H7 (cell line): Measurements from ENCODE around the gene FMN2. TPM values are rescaled to one million over a fixed set of nuclear protein-coding genes. Genes with fewer than 3 reads are reported as not detected.

Source experiments
- DNase-seq: peaks from one replicate; pipeline ENCODE4 v3.0.0; 2012
- H3K27me3 ChIP-seq: 2 replicates; pipeline ENCODE4 v1.6.0; 2011; ENCODE audit warnings: mild to moderate bottlenecking, low read length; ENCODE audit not compliant: control insufficient read depth, insufficient read depth
- H3K36me3 ChIP-seq: replicated peaks from 2 replicates; pipeline ENCODE4 v1.5.1; 2011; ENCODE audit warnings: low read length; ENCODE audit not compliant: control insufficient read depth, insufficient read depth
- H3K4me3 ChIP-seq: 2 replicates; pipeline ENCODE4 v1.5.1; 2011; ENCODE audit warnings: low read depth, mild to moderate bottlenecking, control low read depth, low read length, moderate library complexity; ENCODE audit not compliant: insufficient read depth
- total RNA-seq: library from RNA; depleted of rRNA; stranded (reverse); fragments of >200 nt; shearing (Covaris generic); gene quantifications from 2 replicates; pipeline ENCODE4 v1.2.3, GENCODE V29; 2014

FMN2 gene
- total RNA-seq, 1 experiment from 2014 or later: 0.83 TPM

GRCh38 chr1:240107058-240107684, 15.5 kb downstream of the FMN2 start:
- no peaks in the 10 kb centered on the region for H3K27me3 ChIP-seq
- H3K4me3 ChIP-seq: no peak overlapping the region
- no peaks in the 10 kb centered on the region for H3K36me3 ChIP-seq
- no peak for DNase-seq

GRCh38 chr1:240109130-240109529, 17.4 kb downstream of the FMN2 start:
- Histone ChIP-seq H3K27me3 (no peaks in the 10 kb centered on the region), H3K4me3 (no peak overlapping the region), H3K36me3 (no peaks in the 10 kb centered on the region)
- DNase-seq: no peak

- DNase-seq: no peak
- H3K27me3 ChIP-seq: no peaks in the 10 kb centered on the region
Measured at GRCh38 chr1:240109920-240110636, 18.4 kb downstream of the FMN2 start.

DNA sequence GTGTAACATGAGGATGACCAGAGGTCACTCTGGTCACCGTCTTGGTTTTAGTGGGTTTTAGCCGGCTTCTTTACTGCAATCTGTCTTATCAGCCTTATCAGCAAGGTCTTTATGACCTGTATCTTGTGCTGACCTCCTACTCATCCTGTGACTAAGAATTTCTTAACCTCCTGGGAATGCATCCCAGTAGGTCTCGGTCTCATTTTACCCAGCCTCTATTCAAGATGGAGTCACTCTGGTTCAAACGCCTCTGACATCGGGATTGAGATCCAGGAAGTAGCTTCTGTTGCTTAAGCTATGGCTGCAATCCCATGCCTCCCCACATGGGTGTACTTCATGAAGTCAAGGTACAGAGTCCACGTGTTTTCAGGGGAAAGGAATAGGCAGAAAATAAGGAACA, 19.9 kb downstream of the FMN2 start:
- H3K4me3 ChIP-seq: no peak overlapping the region
- H3K27me3 ChIP-seq: no peaks in the 10 kb centered on the region
- no peaks in the 10 kb centered on the region for H3K36me3 ChIP-seq
- DNase-seq: no peak

More at GRCh38 chr1:240109920-240110636, 18.4 kb downstream of the FMN2 start:
- Histone ChIP-seq H3K4me3 (no peak overlapping the region), H3K36me3 (no peaks in the 10 kb centered on the region)

DNA sequence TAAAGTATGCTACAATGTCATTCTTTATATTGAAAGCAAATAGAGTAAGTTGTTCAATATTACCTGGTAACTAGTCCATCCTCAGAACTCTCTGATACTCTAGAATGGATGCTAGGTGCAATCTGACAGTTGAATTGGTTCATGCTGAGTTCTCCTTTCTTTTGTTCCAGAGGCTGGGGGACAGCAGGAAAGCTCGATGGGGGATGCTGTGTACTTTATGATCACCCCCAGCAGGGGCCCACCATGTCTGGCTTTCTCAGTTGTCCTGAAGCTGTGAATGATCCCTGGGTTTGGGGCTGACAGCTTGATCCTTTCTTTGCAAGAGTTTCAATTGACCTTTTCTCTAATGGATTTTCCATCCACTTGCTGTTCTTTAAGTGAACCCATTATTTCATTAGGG, 22.5 kb downstream of the FMN2 start:
- H3K27me3 ChIP-seq: no peaks in the 10 kb centered on the region
- H3K36me3 ChIP-seq: no peaks in the 10 kb centered on the region
- DNase-seq: no peak
- no peak overlapping the region for H3K4me3 ChIP-seq

DNA sequence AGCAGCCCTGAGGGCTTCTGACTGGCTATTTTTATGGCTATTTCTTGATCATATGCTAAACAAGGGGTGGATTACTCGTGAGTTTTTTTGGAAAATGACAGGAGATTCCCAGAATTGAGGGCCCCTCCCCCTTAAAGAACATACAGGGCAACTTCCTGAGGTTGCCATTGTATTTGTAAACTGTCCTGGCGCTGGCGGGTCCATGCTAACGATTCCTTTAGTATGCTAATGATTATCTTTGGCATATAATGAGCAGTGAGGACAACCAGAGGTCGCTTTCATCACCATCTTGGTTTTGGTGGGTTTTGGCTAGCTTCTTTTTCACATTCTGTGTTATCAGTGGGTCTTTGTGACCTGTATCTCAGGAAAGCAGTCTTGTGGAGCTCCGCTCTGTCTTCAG, 24.1 kb downstream of the FMN2 start:
- Histone ChIP-seq H3K27me3 (no peaks in the 10 kb centered on the region), H3K4me3 (no peak overlapping the region), H3K36me3 (no peaks in the 10 kb centered on the region)
- DNase-seq: no peak

GRCh38 chr1:240116831-240117769, 25.4 kb downstream of the FMN2 start:
- Histone ChIP-seq H3K36me3 (no peaks in the 10 kb centered on the region), H3K27me3 (no peaks in the 10 kb centered on the region), H3K4me3 (no peak overlapping the region)
- DNase-seq: no peak

DNA sequence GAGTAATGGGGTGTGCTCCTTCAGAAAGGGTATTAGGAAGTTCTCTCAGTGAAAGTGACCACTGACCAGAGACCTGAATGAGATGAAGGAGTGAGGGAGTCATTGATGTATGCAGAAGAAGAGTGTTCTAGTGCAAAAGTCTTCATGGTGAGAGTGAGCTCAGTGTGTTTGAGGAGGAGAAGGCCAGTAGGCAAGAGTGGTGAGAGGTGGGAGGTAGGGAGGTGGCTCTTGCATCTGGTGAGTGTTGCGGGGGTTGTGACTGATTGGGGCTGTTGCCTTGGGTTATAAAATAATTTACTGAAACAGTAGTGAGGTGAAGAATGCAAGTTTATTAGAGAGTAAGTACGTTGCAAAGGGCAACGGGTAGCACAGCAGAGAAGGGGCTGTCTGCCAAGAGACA, 26.2 kb downstream of the FMN2 start:
- DNase-seq: no peak
- Histone ChIP-seq H3K27me3 (no peaks in the 10 kb centered on the region), H3K36me3 (no peaks in the 10 kb centered on the region)

GRCh38 chr1:240122639-240123613, 31.2 kb downstream of the FMN2 start:
- no peaks in the 10 kb centered on the region for H3K27me3 ChIP-seq
- H3K36me3 ChIP-seq: no peaks in the 10 kb centered on the region
- no peak overlapping the region for H3K4me3 ChIP-seq
- no peak for DNase-seq

More for the DNA sequence above, 26.2 kb downstream of the FMN2 start:
- H3K4me3 ChIP-seq: no peak overlapping the region

- no peak overlapping the region for H3K4me3 ChIP-seq
- DNase-seq: no peak
Measured at GRCh38 chr1:240126821-240127220, 35.1 kb downstream of the FMN2 start.

DNA sequence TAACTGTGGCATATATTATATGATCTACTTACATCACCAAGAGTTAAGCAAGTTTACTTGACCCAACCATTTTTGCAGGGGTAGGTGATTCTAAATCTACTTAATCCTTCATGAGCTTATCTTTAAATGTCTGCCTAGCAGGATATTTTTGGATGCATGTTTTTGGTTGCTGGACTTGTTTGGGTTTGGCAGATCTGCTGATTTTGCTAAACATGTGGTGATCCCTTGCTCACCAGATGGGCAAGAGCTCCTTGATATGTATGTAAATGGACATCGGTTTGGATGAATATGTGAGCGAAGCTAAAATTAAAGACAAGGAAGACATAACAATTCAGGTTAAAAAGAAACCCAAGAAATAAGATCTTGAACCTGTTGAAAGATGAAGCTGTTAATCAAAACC, 36.7 kb downstream of the FMN2 start:
- Histone ChIP-seq H3K27me3 (no peaks in the 10 kb centered on the region), H3K4me3 (no peak overlapping the region), H3K36me3 (no peaks in the 10 kb centered on the region)
- no peak for DNase-seq

More at GRCh38 chr1:240126821-240127220, 35.1 kb downstream of the FMN2 start:
- Histone ChIP-seq H3K27me3 (no peaks in the 10 kb centered on the region), H3K36me3 (no peaks in the 10 kb centered on the region)

- Histone ChIP-seq H3K36me3 (no peaks in the 10 kb centered on the region), H3K4me3 (no peak overlapping the region), H3K27me3 (no peaks in the 10 kb centered on the region)
- no peak for DNase-seq
Measured at GRCh38 chr1:240134113-240134512, 42.4 kb downstream of the FMN2 start.

- DNase-seq: no peak
- Histone ChIP-seq H3K4me3 (no peak overlapping the region), H3K27me3 (no peaks in the 10 kb centered on the region), H3K36me3 (no peaks in the 10 kb centered on the region)
Measured at GRCh38 chr1:240134596-240134995, 42.9 kb downstream of the FMN2 start.

GRCh38 chr1:240136402-240136801, 44.7 kb downstream of the FMN2 start:
- no peaks in the 10 kb centered on the region for H3K36me3 ChIP-seq
- DNase-seq: no peak
- no peaks in the 10 kb centered on the region for H3K27me3 ChIP-seq
- no peak overlapping the region for H3K4me3 ChIP-seq
